SK-N-SH (cell line): ENCODE measurements around the gene ROBO1. TPM values are rescaled to one million over a fixed set of nuclear protein-coding genes. Genes with fewer than 3 reads are reported as not detected.

Experiments
- CTCF ChIA-PET: fragments of 300-600, 350-600 bp; formaldehyde crosslinking; extraction: SDS; loops from one replicate; lab custom pipeline; 2021; lab: Yijun Ruan, JAX
- POLR2A ChIA-PET: fragments of 350-600 bp; sonication (Branson Sonifier 250); formaldehyde crosslinking; extraction: SDS; loops from one replicate; lab custom pipeline; 2020; ENCODE audit warnings: antibody characterized with exemption, inconsistent platforms; lab: Yijun Ruan, JAX
- DNase-seq: peaks from one replicate; pipeline ENCODE4 v3.0.0; 2012
- H2AFZ ChIP-seq: fragments of 200-600 bp; sonication (generic); 2 replicates; pipeline ENCODE4 v1.8.1; 2016; ENCODE audit warnings: antibody characterized with exemption, mild to moderate bottlenecking, low read depth
- H3F3A ChIP-seq: fragments of 200-600 bp; sonication (generic); replicated peaks from 2 replicates; pipeline ENCODE3; 2016; ENCODE audit warnings: antibody characterized with exemption, mild to moderate bottlenecking; ENCODE audit not compliant: insufficient read depth
- H3K27ac ChIP-seq, 2 experiments: fragments of 200-500 bp in 1 of 2; fragments of 200-600 bp in 1 of 2; sonication (Bioruptor generic) in 1 of 2; sonication (generic), shearing (Covaris generic) in 1 of 2; 2 replicates each; pipeline versions ENCODE4 v1.5.1 to v1.6.1; 2014 to 2016; ENCODE audit warnings: low read depth in 2 of 2, inconsistent platforms in 1 of 2, low read length in 1 of 2, mild to moderate bottlenecking in 1 of 2, mixed read lengths in 1 of 2
- H3K27me3 ChIP-seq: fragments of 200-600 bp; sonication (generic), shearing (Covaris generic); 2 replicates; pipeline ENCODE4 v1.6.1; 2016; ENCODE audit warnings: mixed run types; ENCODE audit not compliant: insufficient read depth
- H3K36me3 ChIP-seq, 2 experiments: fragments of 200-500 bp in 1 of 2; fragments of 200-600 bp in 1 of 2; sonication (Bioruptor generic) in 1 of 2; sonication (generic) in 1 of 2; replicated peaks in 1 of 2; 2 replicates each; pipeline versions ENCODE3 to v1.5.1; 2014 to 2016; ENCODE audit warnings: low read length in 1 of 2, mild to moderate bottlenecking in 1 of 2; ENCODE audit not compliant: insufficient read depth in 2 of 2, control insufficient read depth in 1 of 2
- H3K4me1 ChIP-seq, 2 experiments: fragments of 200-500 bp in 1 of 2; fragments of 200-600 bp in 1 of 2; sonication (Bioruptor generic) in 1 of 2; sonication (generic), shearing (Covaris generic) in 1 of 2; 2 replicates each; pipeline versions ENCODE4 v1.5.1 to v1.6.1; 2014 to 2016; ENCODE audit warnings: low read depth in 1 of 2, low read length in 1 of 2, mixed run types in 1 of 2; ENCODE audit not compliant: insufficient read depth in 2 of 2, control insufficient read depth in 1 of 2
- H3K4me2 ChIP-seq: fragments of 200-600 bp; sonication (generic), shearing (Covaris generic); 2 replicates; pipeline ENCODE4 v1.6.1; 2017; ENCODE audit warnings: mixed run types
- H3K4me3 ChIP-seq, 2 experiments: fragments of 200-500 bp in 1 of 2; fragments of 200-600 bp in 1 of 2; sonication (Bioruptor generic) in 1 of 2; sonication (generic), shearing (Covaris generic) in 1 of 2; 2 replicates each; pipeline versions ENCODE4 v1.5.1 to v1.8.1; 2014 to 2016; ENCODE audit warnings: low read depth in 2 of 2, inconsistent platforms in 1 of 2, low read length in 1 of 2, mild to moderate bottlenecking in 1 of 2, mixed read lengths in 1 of 2, moderate library complexity in 1 of 2
- H3K79me2 ChIP-seq: fragments of 200-600 bp; sonication (generic); 2 replicates; pipeline ENCODE4 v1.8.1; 2017; ENCODE audit warnings: mild to moderate bottlenecking; ENCODE audit not compliant: insufficient read depth
- H3K9ac ChIP-seq: fragments of 200-600 bp; sonication (generic); 2 replicates; pipeline ENCODE4 v1.6.1; 2017; ENCODE audit warnings: mixed run types
- H3K9me2 ChIP-seq: fragments of 200-600 bp; sonication (generic); 2 replicates; pipeline ENCODE4 v1.6.1; 2017; ENCODE audit warnings: mixed run types
- H3K9me3 ChIP-seq: fragments of 200-600 bp; sonication (generic); 2 replicates; pipeline ENCODE4 v1.6.1; 2017; ENCODE audit warnings: mixed run types, mild to moderate bottlenecking, moderate library complexity
- H4K20me1 ChIP-seq: fragments of 200-600 bp; sonication (generic); 2 replicates; pipeline ENCODE4 v1.6.1; 2017; ENCODE audit warnings: mild to moderate bottlenecking, mixed run types; ENCODE audit not compliant: insufficient read depth
- CTCF ChIP-seq: fragments of 200-600 bp; sonication (generic); IDR thresholded peaks from 2 replicates; pipeline ENCODE4 v1.6.1; 2017; ENCODE audit warnings: antibody characterized with exemption, mild to moderate bottlenecking, moderate library complexity
- FOSL2 ChIP-seq: IDR thresholded peaks from 2 replicates; pipeline ENCODE4 v1.4.0; 2012; ENCODE audit warnings: low read depth, mild to moderate bottlenecking, moderate library complexity, borderline replicate concordance
- IRF3 ChIP-seq: fragments of 150-350 bp; IDR thresholded peaks from 2 replicates; pipeline ENCODE4 v1.6.1; 2016; ENCODE audit warnings: mild to moderate bottlenecking, low read depth, low read length
- MAX ChIP-seq: IDR thresholded peaks from 2 replicates; pipeline ENCODE4 v1.4.0; 2012; ENCODE audit warnings: low read depth
- MEF2A ChIP-seq: IDR thresholded peaks from 2 replicates; pipeline ENCODE4 v1.4.0; 2012; ENCODE audit warnings: low read depth, borderline replicate concordance
- MXI1 ChIP-seq: IDR thresholded peaks from 2 replicates; pipeline ENCODE4 v1.6.1; 2012; ENCODE audit warnings: mild to moderate bottlenecking, low read depth, low read length, improper control_type of control experiment
- NFIC ChIP-seq: IDR thresholded peaks from 2 replicates; pipeline ENCODE4 v1.4.0; 2012; ENCODE audit warnings: borderline replicate concordance
- NRF1 ChIP-seq: IDR thresholded peaks from 2 replicates; pipeline ENCODE4 v1.6.1; 2012; ENCODE audit warnings: low read depth, mild to moderate bottlenecking, low read length
- REST ChIP-seq: IDR thresholded peaks from 2 replicates; pipeline ENCODE4 v1.6.1; 2012; ENCODE audit warnings: mild to moderate bottlenecking, low read depth, low read length, moderate library complexity
- SMC3 ChIP-seq: IDR thresholded peaks from 2 replicates; pipeline ENCODE4 v1.6.1; 2012; ENCODE audit warnings: low read depth, low read length, improper control_type of control experiment
- TAF1 ChIP-seq: IDR thresholded peaks from 2 replicates; pipeline ENCODE4 v1.6.1; 2012; ENCODE audit warnings: low read depth, mild to moderate bottlenecking, low read length, moderate library complexity, borderline replicate concordance
- TCF12 ChIP-seq: IDR thresholded peaks from 2 replicates; pipeline ENCODE4 v1.4.0; 2012
- USF1 ChIP-seq: IDR thresholded peaks from 2 replicates; pipeline ENCODE4 v1.4.0; 2012; ENCODE audit warnings: low read depth, borderline replicate concordance
- USF2 ChIP-seq: fragments of 150-350 bp; IDR thresholded peaks from 2 replicates; pipeline ENCODE4 v1.6.1; 2017; ENCODE audit warnings: antibody characterized with exemption, low read length, low read depth, borderline replicate concordance
- YY1 ChIP-seq: IDR thresholded peaks from 2 replicates; pipeline ENCODE4 v1.4.0; 2012; ENCODE audit warnings: low read depth, mild to moderate bottlenecking
- WGBS: methylation state at CpG from one replicate; pipeline ENCODE4 v1.1.6; 2017; ENCODE audit warnings: low lambda C conversion rate; 5-methylcytosine and 5-hydroxymethylcytosine counted together
- polyA plus RNA-seq, 3 experiments: library from polyadenylated mRNA; depleted of rRNA; stranded (reverse); fragments of >200 nt; gene quantifications; 2 replicates each; pipeline ENCODE4 v1.2.3, GENCODE V29; 2012

Gene ROBO1
- polyA plus RNA-seq, 1 of the 3 experiments (the other 2 are of a cell fraction), result 22.7 TPM

- H3K9ac ChIP-seq, result no peak overlapping the region
- H3K9me3 ChIP-seq, result no peaks in the 10 kb centered on the region
- H3K9me2 ChIP-seq, result no peaks in the 10 kb centered on the region
- no peaks in the 10 kb centered on the region for H3K79me2 ChIP-seq
- no peak overlapping the region for H3K4me3 ChIP-seq
- no peaks in the 10 kb centered on the region for H3K36me3 ChIP-seq
- no peaks in the 10 kb centered on the region for H3F3A ChIP-seq
- H4K20me1 ChIP-seq, result no peaks in the 10 kb centered on the region
- H3K4me1 ChIP-seq, result no peaks in the 10 kb centered on the region; a peak in 1 of 4 replicates
- no peak overlapping the region for H3K27ac ChIP-seq
- H3K27me3 ChIP-seq, result no peaks in the 10 kb centered on the region
- 37% methylated on average over 1 of the region's 1 CpG for WGBS
- TF ChIP-seq MAX, result no peak
- no peak for TF ChIP-seq IRF3
- TF ChIP-seq FOSL2, result no peak
- TF ChIP-seq USF2, result no peak
- no peak for TF ChIP-seq MEF2A
- TF ChIP-seq YY1, result no peak
- no peak for TF ChIP-seq TCF12
- no peak for TF ChIP-seq TAF1
- TF ChIP-seq MXI1, result no peak
- no peak for TF ChIP-seq NRF1
- no peak for TF ChIP-seq NFIC
- TF ChIP-seq, all 33 proteins: peak for 0
- POLR2A ChIA-PET, result no interaction called here
- H3K4me2 ChIP-seq, result no peak overlapping the region
- no peak overlapping the region for H2AFZ ChIP-seq
- DNase-seq, result no peak
- CTCF ChIA-PET, result interaction anchor here (1.2 to 1.5 kb wide), 2 partner anchors 26 to 56 kb away, joined by 3 to 4 read pairs; no protein-coding TSS in a partner anchor
These were observed 1178.0 kb downstream of the ROBO1 start for GRCh38 chr3:78589778-78590177.

- CTCF ChIA-PET, result interaction anchor here (1.2 to 1.5 kb wide), 2 partner anchors 25 to 56 kb away, joined by 3 to 4 read pairs; no protein-coding TSS in a partner anchor
- POLR2A ChIA-PET, result no interaction called here
- H3K27ac ChIP-seq, result no peak overlapping the region
- DNase-seq, result no peak
- H3K4me1 ChIP-seq, result no peaks in the 10 kb centered on the region; a peak in 1 of 4 replicates
- WGBS, result 91% methylated on average over 3 of the region's 3 CpGs
- no peaks in the 10 kb centered on the region for H3K79me2 ChIP-seq
- H3K9ac ChIP-seq, result no peak overlapping the region
- no peak overlapping the region for H2AFZ ChIP-seq
- no peaks in the 10 kb centered on the region for H3K9me3 ChIP-seq
- H3K4me3 ChIP-seq, result no peak overlapping the region
- H3F3A ChIP-seq, result no peaks in the 10 kb centered on the region
- no peaks in the 10 kb centered on the region for H3K9me2 ChIP-seq
- no peaks in the 10 kb centered on the region for H3K27me3 ChIP-seq
- no peaks in the 10 kb centered on the region for H3K36me3 ChIP-seq
- no peaks in the 10 kb centered on the region for H4K20me1 ChIP-seq
- no peak overlapping the region for H3K4me2 ChIP-seq
- TF ChIP-seq SMC3, result no peak
- TF ChIP-seq USF1, result no peak
- TF ChIP-seq USF2, result no peak
- no peak for TF ChIP-seq CTCF
- TF ChIP-seq REST, result no peak
These were observed 1178.7 kb downstream of the ROBO1 start for GRCh38 chr3:78588906-78589621.
